B cell (primary cell): ENCODE data around the gene USP48. TPM values are rescaled to one million over a fixed set of nuclear protein-coding genes. Genes with fewer than 3 reads are reported as not detected.
A peak's percentile ranks its signal among the peaks of the same experiment; 100 is the strongest.

Experiments used
- ATAC-seq: fragments of 200-7000 bp; cut with Tn5 transposase; one replicate; pipeline ENCODE4 v1.10.0; 2021; ENCODE audit warnings: low read depth, mild to moderate bottlenecking, moderate number of reproducible peaks, moderate library complexity
- CTCF ChIA-PET: fragments of 350-600 bp; sonication (Branson Sonifier 250); formaldehyde crosslinking; loops from one replicate; lab custom pipeline; 2021; ENCODE audit warnings: antibody characterized with exemption, inconsistent platforms; lab: Charles Lee
- POLR2A ChIA-PET: fragments of 350-600 bp; sonication (Branson Sonifier 250); formaldehyde crosslinking; loops from one replicate; lab custom pipeline; 2021; ENCODE audit warnings: antibody characterized with exemption; lab: Charles Lee
- DNase-seq: peaks from one replicate; pipeline ENCODE4 v3.0.0; 2013
- H2AFZ ChIP-seq: 2 replicates; pipeline ENCODE4 v1.6.1; 2012; ENCODE audit warnings: mild to moderate bottlenecking, low read depth, low read length; ENCODE audit not compliant: insufficient read depth, poor library complexity, severe bottlenecking
- H3K27ac ChIP-seq, 2 donors: 1 replicate in 1 of 2; 2 replicates in 1 of 2; pipeline ENCODE4 v1.5.1; 2012 to 2013; ENCODE audit warnings: low read length in 2 of 2, mild to moderate bottlenecking in 2 of 2, moderate library complexity in 1 of 2
- H3K27me3 ChIP-seq, 4 experiments: fragments of 200-600 bp in 1 of 4; sonication (generic) in 1 of 4; replicated peaks in 1 of 4; 1 replicate in 2 of 4; 2 replicates in 2 of 4; pipeline versions ENCODE4 v1.6.1 to v1.7.0; 2013 to 2016; ENCODE audit warnings: low read length in 3 of 4, mild to moderate bottlenecking in 2 of 4, mixed read lengths in 1 of 4, moderate library complexity in 1 of 4; ENCODE audit not compliant: insufficient read depth in 4 of 4, control insufficient read depth in 3 of 4; ENCODE audit errors: control extremely low read depth in 1 of 4
- H3K36me3 ChIP-seq, 2 experiments: replicated peaks in 1 of 2; 1 replicate in 1 of 2; 2 replicates in 1 of 2; pipeline versions ENCODE4 v1.6.1 to v1.7.1; 2013; ENCODE audit warnings: low read length in 1 of 2; ENCODE audit not compliant: insufficient read depth in 2 of 2, control insufficient read depth in 1 of 2; ENCODE audit errors: control extremely low read depth in 1 of 2, extremely low read depth in 1 of 2
- H3K4me1 ChIP-seq, 2 donors: fragments of 200-600 bp in 1 of 2; sonication (generic) in 1 of 2; 1 replicate in 1 of 2; 2 replicates in 1 of 2; pipeline versions ENCODE4 v1.5.1 to v1.6.1; 2013 to 2017; ENCODE audit warnings: low read length in 2 of 2; ENCODE audit not compliant: control insufficient read depth in 2 of 2, insufficient read depth in 2 of 2
- H3K4me2 ChIP-seq: replicated peaks from 2 replicates; pipeline ENCODE3; 2012; ENCODE audit warnings: mild to moderate bottlenecking, low read depth, low read length; ENCODE audit not compliant: poor library complexity, severe bottlenecking
- H3K4me3 ChIP-seq, 5 experiments: fragments of 200-600 bp in 1 of 5; sonication (generic) in 1 of 5; 1 replicate in 3 of 5; 2 replicates in 2 of 5; pipeline versions ENCODE4 v1.5.1 to v1.7.0; 2011 to 2016; ENCODE audit warnings: low read length in 4 of 5, mild to moderate bottlenecking in 4 of 5, low read depth in 2 of 5, control low read depth in 1 of 5, moderate library complexity in 1 of 5; ENCODE audit not compliant: insufficient read depth in 1 of 5; ENCODE audit errors: control extremely low read depth in 1 of 5, extremely low read depth in 1 of 5
- H3K79me2 ChIP-seq: fragments of 200-600 bp; sonication (generic); one replicate; pipeline ENCODE4 v1.6.0; 2016; ENCODE audit warnings: low read length; ENCODE audit not compliant: control insufficient read depth, insufficient read depth
- H3K9ac ChIP-seq: fragments of 200-600 bp; sonication (generic); 2 replicates; pipeline ENCODE4 v1.6.1; 2017; ENCODE audit warnings: mild to moderate bottlenecking, low read length, moderate library complexity
- H3K9me3 ChIP-seq, 3 donors: one replicate each; pipeline versions ENCODE4 v1.6.1 to v1.7.1; 2013; ENCODE audit warnings: low read length in 2 of 3; ENCODE audit not compliant: control insufficient read depth in 2 of 3, insufficient read depth in 1 of 3; ENCODE audit errors: control extremely low read depth in 1 of 3
- H4K20me1 ChIP-seq: 2 replicates; pipeline ENCODE4 v1.6.0; 2012; ENCODE audit warnings: mild to moderate bottlenecking, low read length; ENCODE audit not compliant: insufficient read depth, control insufficient read depth, poor library complexity, severe bottlenecking
- H3K27ac Mint-ChIP-seq: one replicate; pipeline ENCODE4 v1.8.0; 2021; ENCODE audit warnings: mixed read lengths
- H3K27me3 Mint-ChIP-seq: one replicate; pipeline ENCODE4 v1.8.0; 2021; ENCODE audit warnings: mixed read lengths
- H3K4me1 Mint-ChIP-seq: one replicate; pipeline ENCODE4 v1.8.0; 2021; ENCODE audit warnings: mixed read lengths
- H3K4me3 Mint-ChIP-seq: one replicate; pipeline ENCODE4 v1.8.0; 2021; ENCODE audit warnings: mixed read lengths
- H3K9me3 Mint-ChIP-seq: one replicate; pipeline ENCODE4 v1.8.0; 2022; ENCODE audit warnings: mixed read lengths; ENCODE audit not compliant: insufficient read depth
- CTCF ChIP-seq: fragments of 200-600 bp; IDR thresholded peaks from one replicate; pipeline ENCODE4 v1.8.0; 2022; ENCODE audit warnings: antibody characterized with exemption, mild to moderate bottlenecking
- EZH2 ChIP-seq: IDR thresholded peaks from 2 replicates; pipeline ENCODE4 v1.6.1; 2012; ENCODE audit warnings: borderline replicate concordance, low read depth, mild to moderate bottlenecking, moderate library complexity, low read length; ENCODE audit not compliant: insufficient read depth, poor library complexity, severe bottlenecking
- WGBS: methylation state at CpG from one replicate; pipeline ENCODE4 v1.1.5; 2013; ENCODE audit warnings: missing lambda C conversion rate; ENCODE audit not compliant: insufficient coverage; 5-methylcytosine and 5-hydroxymethylcytosine counted together
- intact Hi-C: fragments of 100-400 bp; cut with micrococcal nuclease; formaldehyde crosslinking; loops from one replicate; pipeline ENCODE4 v1.10.0; 2022
- polyA plus RNA-seq: library from polyadenylated mRNA; depleted of rRNA; stranded (reverse); fragments of >200 nt; gene quantifications from 2 replicates; pipeline ENCODE4 v1.2.3, GENCODE V29; 2012
- total RNA-seq, 2 donors: library from RNA; stranded (reverse); fragments of 120-200 nt in 1 of 2; gene quantifications; 1 replicate in 1 of 2; 2 replicates in 1 of 2; pipeline versions ENCODE4 v1.2.3 to v1.2.4, GENCODE V29; 2013 to 2022

The USP48 gene
- total and polyA plus RNA-seq, 2 donors (not counting 1 experiment from before 2014, with no cell fraction given): 21.2 to 135 TPM

GRCh38 chr1:21669258-21670058 is 113.5 kb downstream of the USP48 start, which contains the start of gene RAP1GAP:
RAP1GAP (minus strand) TSS chr1:21669357; CDS start chr1:21620032, 49,325 bp downstream.
- Histone ChIP-seq H3K4me1 (peaks cover 19 to 26% of the 10 kb centered on the region in 2 donors), H3K27ac (no peak within 1 kb of the TSS), H4K20me1 (no peaks in the 10 kb centered on the region), H3K4me3 (peak within 1 kb of the TSS in 4 of 5 experiments; percentile 4 to 38 (median 30)), H3K4me2 (peak within 1 kb of the TSS; percentile 82), H3K36me3 (no peaks in the 10 kb centered on the region), H3K79me2 (no peaks in the 10 kb centered on the region), H3K9me3 (peaks cover 0 to 22% (median 0%) of the 10 kb centered on the region in 3 donors), H2AFZ (no peak within 1 kb of the TSS), H3K9ac (peak within 1 kb of the TSS; percentile 45), H3K27me3 (peaks cover 0 to 51% (median 21%) of the 10 kb centered on the region in 4 experiments)
- no peak within 1 kb of the TSS for H3K27ac Mint-ChIP-seq
- ChIA-PET POLR2A (no interaction called here), CTCF (no interaction called here)
- peak; percentile 46 for ATAC-seq
- intact Hi-C loops: no loop called here
- peaks cover 21% of the 10 kb centered on the region for H3K27me3 Mint-ChIP-seq
- WGBS: 1% methylated on average over 64 of the region's 64 CpGs
- peak; percentile 39 for DNase-seq
- H3K4me1 Mint-ChIP-seq: peaks cover 15% of the 10 kb centered on the region
- H3K9me3 Mint-ChIP-seq: no peaks in the 10 kb centered on the region
- TF ChIP-seq CTCF (no peak), EZH2 (peak; percentile 32)
- peak within 1 kb of the TSS; percentile 72 for H3K4me3 Mint-ChIP-seq

GRCh38 chr1:21668951-21669257 is 114.0 kb downstream of the USP48 start:
- DNase-seq: no peak
- Histone ChIP-seq H4K20me1 (no peaks in the 10 kb centered on the region), H3K27ac (no peak overlapping the region), H3K27me3 (peaks cover 0 to 56% (median 22%) of the 10 kb centered on the region in 4 experiments), H3K36me3 (no peaks in the 10 kb centered on the region), H3K79me2 (no peaks in the 10 kb centered on the region), H3K9me3 (peaks cover 0 to 22% (median 0%) of the 10 kb centered on the region in 3 donors), H3K4me1 (peaks cover 23 to 29% of the 10 kb centered on the region in 2 donors), H3K4me2 (peak overlapping the region; percentile 82), H3K9ac (peak overlapping the region; percentile 45), H2AFZ (no peak overlapping the region), H3K4me3 (peak overlapping the region in 2 of 5 experiments; percentile 34 to 38)
- ChIA-PET CTCF (no interaction called here), POLR2A (no interaction called here)
- intact Hi-C loops: no loop called here
- under 1% methylated on average over 25 of the region's 25 CpGs for WGBS
- no peak for ATAC-seq
- Mint-ChIP-seq H3K27me3 (peaks cover 26% of the 10 kb centered on the region), H3K27ac (no peak overlapping the region), H3K4me1 (peaks cover 20% of the 10 kb centered on the region), H3K4me3 (no peak overlapping the region), H3K9me3 (no peaks in the 10 kb centered on the region)
- TF ChIP-seq CTCF (no peak), EZH2 (no peak)
